ENCODE measurements around the gene TOX2.

Gene TOX2

DNA sequence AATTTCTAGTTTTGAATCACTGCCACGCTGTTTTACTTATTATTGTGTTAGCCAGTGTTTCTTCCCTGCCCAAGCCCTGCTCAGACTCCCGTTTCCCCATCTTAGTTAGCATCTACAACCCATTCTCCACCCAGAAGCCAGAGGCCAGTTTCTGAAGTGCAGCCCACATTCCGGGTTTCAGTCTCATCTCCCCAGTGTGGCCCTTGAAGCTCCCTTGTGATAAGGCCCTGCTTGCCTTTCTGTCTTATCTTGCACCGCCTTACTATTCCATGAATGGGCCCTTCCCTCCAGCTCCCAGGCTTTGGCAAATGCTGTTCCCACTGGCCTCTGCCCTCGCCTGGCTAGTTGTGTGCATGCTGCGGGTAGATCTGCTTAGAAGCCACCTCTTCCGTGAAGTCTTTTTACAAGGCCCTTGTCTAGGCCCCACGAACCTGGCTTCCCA is 41.1 kb downstream of the TOX2 start:
- no peak for DNase-seq (ENCODE audit: low read depth, low spot score)

DNA sequence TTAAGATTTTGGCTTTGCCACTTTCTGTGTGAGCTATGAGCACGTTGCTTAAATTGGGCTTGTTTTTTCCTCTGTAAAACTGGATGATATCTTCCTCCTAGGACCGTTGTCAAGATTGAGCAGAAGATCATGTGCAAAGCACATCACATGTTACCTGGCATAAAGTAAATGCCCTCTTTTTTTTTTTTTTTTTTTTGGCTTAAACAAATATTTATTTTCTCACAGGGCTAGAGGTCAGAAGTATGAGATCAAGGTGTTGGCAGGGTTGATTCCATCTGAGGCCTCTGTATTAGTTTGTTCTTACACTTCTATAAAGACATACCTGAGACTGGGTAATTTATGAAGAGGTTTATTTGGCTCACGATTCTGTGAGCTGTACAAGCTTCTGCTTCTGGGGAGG is 42.7 kb downstream of the TOX2 start:
- DNase-seq (ENCODE audit: low read depth, low spot score) = no peak

DNA sequence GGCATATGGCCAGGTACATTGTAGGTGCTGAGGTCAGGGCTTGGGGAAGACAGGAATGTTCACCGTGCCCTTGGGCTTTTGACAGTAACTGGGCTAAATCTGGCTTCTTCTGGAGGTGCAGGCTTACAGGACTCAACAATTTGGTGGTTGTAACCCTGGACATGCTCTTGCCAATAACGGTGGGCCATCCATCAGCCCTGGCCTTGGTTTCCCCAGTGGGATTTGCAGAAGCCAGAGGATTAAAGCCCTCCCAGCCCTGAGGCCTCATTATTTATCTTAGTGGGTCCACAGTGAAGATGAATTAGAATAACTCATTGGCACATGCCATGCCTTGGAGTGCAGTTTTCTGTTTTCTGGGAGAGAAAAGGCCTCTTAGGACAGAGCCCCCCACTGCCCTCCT is 44.0 kb downstream of the TOX2 start:
- DNase-seq (ENCODE audit: low read depth, low spot score) = no peak

DNA sequence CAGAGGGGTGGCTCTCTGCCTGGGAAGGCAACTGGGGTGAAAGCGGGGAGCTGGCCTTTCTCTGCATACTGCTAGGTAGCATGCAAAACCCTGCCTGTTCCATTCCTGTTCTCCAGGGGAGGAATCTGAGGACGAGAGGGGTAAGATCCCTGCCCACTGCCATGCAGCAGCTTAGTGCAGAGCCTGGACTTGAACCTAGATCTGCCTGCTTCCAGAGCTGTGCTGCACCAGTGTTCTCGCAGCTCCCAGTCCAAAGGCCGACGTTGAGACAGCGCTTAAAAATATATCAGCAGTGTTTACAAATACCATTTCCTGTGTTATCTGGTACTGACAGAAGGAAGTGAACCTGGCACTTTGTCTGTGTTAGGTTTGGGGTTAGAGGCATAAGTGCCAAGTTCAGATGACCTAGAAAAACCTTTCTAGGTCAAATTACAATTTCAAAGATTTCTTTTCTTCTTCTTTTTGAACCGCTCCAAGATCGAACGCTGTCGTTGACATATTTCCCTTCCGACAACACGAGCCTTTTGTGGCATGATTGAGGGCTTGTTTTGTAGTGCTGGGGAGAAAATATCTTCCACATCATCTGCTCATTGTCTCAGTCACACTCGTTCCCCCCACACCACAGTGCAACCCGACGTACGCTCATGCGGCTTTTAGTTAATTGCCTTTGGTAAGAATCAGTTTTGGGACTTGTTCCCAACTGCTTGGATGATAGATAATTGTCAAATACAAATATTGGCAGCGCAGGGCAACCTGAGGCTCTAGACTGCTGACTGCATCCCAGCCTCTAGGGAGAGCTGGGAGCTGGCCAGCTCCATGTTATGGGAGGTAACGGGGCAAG is 44.6 kb downstream of the TOX2 start:
- no peak for DNase-seq (ENCODE audit: low read depth, low spot score)

DNA sequence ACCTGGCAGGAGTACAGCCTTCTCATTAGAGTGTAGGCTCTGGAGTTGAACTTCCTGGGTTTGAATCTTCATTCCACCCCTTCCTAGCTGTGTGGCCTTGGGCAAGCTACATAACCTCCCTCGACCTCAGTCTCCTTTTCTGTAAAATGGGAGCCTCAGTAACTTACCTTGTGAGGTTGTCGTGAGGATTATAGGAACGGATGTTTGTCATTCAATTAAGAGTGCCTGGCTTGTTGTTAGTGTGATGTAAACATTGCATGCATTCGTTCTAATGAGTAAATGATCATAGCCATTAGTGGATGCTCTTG is 45.2 kb downstream of the TOX2 start:
- DNase-seq (ENCODE audit: low read depth, low spot score) = no peak

DNA sequence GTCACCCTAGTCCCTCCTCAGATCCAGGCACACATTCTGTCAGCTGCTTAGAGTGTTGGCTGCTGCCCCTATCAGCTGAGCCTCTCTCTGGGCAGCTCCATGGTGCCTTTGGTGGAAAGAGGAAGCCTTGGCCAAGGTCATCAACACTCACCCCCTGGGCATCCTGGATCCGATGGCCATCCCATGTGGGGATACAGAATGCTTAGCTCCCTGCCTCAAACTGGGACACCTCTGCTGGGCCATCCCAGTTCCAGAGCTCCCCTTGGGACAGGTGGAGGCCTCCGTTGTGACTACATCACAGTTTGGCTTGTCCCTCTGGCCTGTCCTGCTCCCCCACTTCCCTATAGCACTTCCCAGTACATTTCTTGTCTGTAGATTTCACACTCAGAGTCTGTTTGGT is 45.6 kb downstream of the TOX2 start:
- no peak for DNase-seq (ENCODE audit: low read depth, low spot score)

DNA sequence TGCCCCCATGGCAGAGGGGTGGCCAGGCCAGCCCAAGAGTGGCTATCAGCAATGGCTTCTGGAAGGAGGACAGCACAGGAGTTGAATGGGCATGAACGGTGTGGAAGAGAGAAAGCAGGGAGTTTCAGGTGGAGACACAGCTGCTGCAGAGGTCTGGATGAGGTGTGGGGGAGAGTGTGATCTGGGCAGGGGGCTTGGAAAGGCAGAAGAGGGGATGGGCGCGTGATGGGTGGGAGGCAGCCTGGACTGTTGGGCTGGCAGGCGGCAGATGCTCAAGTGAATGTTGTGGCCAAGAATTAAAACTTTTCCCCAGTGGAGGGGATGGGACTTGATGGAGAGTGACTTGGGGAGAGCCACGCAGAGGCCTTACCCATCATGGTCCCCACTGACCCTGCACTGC is 46.5 kb downstream of the TOX2 start:
- no peak for DNase-seq (ENCODE audit: low read depth, low spot score)

DNA sequence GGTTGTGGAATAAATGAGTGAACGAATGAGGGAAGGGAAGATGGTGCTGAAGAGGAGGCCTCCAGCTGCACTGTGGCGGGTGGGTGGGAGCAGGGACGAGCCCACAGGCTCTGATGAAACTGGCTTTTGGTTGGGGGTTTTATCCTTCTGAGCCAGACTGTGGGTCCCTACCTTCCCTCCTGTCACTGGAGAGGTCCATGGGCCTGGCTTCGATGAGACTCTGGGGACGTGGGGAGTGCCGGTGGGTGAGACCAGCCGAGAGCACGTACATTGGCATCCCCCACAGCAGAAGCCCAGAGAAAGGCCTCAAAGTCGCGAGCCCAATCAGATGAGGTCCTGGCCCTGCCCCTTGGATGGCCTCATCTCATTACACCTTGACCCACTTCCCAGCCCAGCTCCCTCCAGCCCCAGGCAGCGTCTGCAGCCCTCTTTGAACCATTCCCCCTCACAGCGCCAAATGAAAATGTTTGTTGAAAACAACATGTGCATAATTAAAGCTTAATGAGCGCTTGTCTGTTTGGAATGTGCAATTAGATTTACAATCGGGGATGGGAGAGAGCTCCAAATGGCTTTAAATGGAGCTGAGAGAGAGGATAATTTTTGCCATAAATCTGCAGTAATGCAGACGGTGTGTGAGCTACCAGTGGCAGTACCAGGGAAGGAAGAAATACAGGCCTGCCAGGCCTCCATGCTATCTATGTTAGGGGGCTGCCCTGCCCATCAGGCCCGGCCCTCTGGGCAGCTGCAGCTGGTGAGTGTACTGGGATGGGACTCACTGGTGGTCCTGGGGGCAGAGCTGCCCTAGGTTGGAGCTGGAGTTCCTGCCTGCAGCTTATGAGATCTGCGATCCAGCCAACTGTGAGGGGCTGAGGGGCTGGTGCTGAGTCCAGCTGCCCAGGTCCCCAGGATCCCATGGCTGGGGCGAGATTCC is 47.2 kb downstream of the TOX2 start:
- peak; percentile 73 for DNase-seq (ENCODE audit: low read depth, low spot score)

DNA sequence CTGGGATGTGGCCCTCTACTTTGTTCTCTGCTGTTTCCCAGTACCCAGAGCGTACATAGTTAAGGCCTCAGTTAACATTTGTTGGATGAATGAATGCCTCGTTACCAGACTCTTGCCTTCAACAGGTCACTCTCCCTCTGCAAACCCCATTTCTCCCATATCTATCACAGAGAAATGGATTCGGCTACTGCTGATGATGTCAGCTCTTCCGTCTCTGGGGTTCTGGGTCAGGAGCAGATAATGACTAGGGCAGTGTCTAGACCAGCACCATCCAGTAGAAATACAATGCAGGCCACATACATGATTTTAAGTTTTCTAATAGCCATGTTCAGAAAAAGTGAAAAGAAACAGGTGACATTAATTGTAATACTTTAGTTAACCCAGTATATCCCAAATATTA is 47.9 kb downstream of the TOX2 start:
- no peak for DNase-seq (ENCODE audit: low read depth, low spot score)

DNA sequence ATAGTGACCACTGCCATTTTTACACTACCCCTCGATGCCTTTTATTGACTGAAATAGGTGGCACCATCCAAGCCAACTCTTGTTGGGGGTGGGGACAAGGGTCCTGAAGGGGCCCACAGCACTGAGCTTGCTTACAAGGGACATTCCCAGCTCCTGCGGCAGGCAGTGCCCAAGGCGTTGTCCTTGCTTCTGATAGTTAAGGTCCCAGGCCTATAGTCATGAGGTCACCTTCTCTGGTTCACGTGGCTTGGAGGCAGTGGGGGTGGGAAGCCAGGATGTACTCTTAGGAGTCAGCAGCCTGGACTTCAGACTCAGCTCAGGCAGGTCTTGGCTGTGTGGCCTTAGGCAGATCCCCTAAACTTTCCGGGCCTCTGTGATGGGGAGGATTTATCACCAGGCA is 48.6 kb downstream of the TOX2 start:
- DNase-seq (ENCODE audit: low read depth, low spot score) = peak; percentile 64

DNA sequence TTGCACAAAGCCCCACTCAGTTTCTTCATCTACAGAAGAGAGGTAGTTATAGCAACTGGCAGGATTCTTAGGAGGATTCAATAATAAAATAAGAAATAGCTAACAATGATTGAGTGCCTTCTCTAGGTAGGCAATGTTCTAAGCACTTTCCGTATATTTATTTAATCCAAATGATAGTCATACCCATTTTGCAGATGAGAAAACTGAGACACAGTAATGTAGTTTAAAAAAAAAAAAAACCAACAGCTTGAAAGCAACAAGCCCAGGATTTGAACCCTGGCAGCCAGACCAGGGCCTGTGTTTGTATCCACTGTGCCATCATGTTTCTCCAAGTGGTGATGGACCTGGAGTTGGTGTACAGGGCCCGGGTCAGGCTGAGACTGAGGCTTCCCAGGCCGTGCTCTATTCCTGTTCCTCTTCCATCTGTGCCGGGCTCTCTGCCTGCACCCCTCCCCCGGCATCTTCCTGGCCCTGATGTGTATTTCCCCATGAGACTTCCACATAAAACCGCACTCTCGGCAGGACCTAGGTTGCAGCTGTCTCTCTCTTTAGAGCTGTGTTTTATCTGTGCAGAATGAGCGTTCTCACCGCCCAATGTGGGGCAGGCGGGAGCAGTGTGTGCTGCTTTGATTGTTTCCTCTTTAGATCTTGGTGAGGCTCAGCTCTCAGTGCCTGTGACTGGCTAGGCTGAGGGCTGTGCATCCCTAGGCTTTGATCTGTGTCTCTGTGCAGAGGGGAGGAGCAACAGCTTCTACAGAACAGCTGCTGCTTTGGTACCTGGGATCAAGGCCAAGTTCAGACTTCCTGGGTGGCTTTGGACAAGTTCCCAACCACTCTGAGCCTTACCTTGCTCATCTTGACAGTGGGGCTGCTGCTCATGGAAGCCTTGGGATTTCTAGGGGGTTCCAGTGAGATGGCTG is 49.5 kb downstream of the TOX2 start:
- DNase-seq (ENCODE audit: low read depth, low spot score) = no peak

DNA sequence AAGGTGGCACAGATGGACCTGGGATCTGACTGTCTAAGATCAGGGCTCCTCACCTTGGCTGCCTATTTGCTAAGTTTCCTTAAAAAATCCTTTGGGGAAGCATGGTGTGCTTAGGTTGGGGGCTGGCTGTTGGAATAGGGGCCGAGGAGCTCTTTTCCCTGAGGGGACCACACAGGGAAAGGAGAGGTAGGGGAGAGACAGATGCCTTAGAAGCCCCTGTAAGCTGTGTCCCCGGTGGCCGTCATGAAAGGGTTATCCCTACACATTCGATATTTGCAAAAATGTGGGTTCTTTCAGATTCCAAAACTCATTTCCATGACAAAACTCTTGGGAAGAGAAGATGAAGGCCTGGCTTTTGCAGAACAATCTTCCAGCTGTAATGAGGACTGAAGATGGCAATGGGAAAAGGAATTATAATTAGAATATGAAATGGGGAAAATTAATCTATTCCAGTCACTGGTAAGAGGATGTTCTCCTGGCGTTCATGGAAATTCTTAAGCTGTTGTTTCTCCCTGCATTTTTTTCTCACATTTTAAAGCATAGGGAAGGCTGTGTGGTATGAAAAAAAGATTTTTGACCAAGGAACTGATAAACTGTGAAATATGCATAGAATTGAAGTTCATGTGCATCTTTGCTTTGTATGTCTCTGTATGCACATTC is 53.8 kb downstream of the TOX2 start:
- no peak for DNase-seq (ENCODE audit: low read depth, low spot score)

DNA sequence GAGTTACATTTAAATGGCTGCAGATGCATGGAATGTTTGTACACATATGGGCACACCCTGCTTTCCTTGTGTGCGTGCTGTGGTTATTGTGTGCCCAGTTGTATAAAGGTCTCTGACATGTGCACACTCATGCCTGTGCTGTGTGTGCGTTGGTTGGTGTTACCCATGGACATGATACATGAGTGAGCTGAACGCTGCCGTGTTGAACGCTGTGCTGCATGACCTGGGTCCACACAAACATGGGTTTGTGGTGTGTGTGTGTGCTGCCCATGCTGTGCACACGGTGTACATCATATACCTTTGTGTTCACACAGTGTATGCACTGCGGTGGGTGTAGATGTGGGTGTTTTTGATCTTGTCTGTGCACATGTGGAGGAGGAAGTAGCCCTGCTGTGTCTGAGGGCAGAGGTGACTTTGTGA is 54.4 kb downstream of the TOX2 start:
- no peak for DNase-seq (ENCODE audit: low read depth, low spot score)

DNA sequence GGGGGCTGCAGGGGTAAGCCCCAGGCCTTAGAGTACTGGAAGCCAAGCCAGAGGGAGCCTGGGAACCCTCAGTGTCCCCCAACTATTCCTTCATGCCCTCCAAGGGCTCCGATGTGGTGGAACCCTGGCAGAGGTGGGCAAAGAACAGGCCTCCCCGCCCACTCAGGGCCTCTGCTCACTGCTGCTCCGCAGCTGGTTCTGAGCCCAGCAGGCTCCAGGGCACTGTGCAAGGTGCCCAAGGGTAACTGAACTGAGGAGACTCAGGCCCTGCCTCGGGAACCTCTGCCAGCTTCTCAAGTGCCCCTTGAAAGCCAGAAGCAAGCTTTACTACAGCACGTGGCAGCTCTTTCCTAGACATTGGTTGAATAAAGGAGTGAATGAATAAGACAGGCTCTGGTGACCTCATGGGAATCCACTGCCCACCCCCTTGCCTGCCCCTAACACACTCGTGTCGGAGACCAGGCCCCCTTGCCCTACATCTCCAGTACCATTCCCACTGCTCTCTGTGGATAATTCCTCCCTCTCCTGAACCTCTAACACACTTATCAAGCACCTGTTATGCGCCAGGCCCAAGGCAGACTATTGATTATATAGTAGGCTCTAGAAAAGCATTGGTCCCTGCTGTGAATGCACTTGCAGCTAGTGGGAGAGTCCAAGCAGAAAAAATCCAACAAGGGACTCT is 55.0 kb downstream of the TOX2 start:
- no peak for DNase-seq (ENCODE audit: low read depth, low spot score)

DNA sequence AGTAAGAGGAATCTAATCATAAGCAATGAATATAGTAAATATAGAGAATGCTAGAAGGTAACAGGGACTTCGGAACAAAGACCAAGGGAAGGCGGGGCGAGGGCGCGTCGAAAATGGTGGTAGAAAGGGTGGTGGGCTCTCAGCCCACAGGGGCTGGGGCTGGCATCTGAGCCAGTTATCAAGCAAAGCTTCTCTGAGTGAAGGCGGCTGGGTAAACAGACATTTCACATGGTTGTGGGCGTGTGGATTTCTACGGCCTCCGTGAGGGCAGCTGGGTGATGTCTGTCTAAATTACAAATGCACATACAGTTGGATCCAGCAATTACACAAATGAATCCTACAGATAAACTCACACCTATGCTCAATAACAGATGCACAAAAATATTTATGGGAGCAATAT is 56.6 kb downstream of the TOX2 start:
- DNase-seq (ENCODE audit: low read depth, low spot score) = no peak

DNA sequence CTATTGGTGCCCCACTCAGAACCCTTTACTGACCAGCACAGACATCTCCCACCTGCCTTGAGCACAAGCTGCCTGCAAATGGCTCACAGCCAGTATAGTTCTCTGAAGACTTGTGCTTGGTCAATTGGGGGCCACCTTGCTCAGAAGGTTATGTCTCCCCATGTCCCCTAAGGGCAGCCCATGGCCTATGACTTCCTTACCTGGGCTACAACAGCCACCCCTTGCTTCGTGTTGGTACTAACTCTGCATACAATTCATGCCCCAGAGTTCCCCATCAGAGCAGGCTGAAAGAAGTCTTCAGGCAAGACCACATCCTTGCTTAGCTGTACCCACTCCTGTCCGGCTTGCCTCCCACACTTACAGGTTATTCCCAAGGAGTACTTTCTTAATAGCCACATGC is 57.4 kb downstream of the TOX2 start:
- DNase-seq (ENCODE audit: low read depth, low spot score) = no peak

DNA sequence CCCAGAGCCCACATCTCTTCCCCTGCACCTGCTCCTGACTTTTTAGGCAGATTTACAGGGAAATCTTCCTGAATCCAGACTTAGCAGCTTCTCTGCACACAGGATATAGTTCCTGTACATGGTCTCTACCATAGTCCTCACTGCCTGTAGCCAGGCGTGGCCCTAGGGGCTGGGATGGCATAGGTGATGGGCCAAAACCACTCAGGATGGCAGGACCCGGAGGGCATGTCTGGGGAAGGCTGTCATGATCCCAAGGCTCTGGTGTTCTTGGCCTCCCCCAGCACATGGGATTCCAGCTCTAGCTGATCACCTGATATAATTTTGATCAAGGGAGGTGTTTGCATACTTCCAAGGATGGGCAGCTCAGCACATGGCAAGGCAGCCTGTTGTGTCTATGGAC is 58.0 kb downstream of the TOX2 start:
- no peak for DNase-seq (ENCODE audit: low read depth, low spot score)

DNA sequence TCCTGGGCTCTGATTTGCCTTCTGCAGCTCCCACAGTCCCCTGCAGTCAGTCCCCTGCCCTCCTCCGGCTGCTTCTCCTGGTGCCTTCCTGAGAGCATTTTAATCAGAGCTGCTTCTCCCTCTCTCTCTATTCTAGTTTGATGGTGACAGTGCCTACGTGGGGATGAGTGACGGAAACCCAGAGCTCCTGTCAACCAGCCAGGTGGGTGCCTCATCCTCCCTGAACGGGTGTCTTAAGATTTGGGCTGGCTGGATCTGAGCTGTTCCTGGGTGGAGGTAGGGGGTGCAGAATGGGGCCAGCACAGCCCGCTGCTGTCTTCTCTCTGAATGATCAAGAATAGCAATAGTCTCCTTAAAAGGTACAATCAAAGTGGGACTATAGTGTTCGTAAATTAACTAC is 58.6 kb downstream of the TOX2 start:
- no peak for DNase-seq (ENCODE audit: low read depth, low spot score)

DNA sequence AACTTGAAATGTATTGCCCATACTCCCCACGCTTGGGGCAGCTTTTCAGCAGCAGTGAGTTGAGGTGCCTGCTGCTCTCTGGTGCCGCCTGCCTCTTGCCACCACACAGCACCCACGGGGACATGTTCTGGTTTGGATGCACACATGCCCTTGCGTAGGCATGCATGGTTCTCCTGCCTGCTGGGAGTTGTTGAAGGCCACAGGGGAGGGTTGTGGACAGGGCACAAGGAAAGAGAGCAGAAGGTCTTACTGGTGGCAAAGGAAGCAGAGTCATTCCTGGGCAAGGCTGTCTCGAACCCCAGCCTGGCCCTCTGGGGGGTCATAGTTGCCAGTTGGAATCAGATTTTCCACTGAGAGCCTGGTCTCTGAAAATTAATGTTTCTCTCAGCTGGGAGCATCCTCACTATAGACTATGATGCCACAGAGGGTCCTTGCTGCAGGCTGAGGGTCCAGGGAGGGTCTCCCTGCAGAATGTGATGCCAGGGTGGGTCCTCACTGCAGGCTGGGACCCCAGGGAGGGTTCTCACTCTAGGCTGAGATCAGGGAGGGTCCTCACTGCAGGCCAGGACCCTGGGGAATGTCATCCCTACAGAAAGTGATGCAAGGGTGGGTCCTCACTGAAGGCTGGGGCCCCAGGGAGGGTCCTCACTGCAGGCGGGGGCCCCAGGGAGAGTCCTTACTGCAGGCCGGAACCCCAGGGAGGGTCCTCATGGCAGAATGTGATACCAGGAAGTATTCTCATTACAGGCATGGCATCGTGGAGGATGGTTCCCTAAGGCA is 59.2 kb downstream of the TOX2 start:
- no peak for DNase-seq (ENCODE audit: low read depth, low spot score)

DNA sequence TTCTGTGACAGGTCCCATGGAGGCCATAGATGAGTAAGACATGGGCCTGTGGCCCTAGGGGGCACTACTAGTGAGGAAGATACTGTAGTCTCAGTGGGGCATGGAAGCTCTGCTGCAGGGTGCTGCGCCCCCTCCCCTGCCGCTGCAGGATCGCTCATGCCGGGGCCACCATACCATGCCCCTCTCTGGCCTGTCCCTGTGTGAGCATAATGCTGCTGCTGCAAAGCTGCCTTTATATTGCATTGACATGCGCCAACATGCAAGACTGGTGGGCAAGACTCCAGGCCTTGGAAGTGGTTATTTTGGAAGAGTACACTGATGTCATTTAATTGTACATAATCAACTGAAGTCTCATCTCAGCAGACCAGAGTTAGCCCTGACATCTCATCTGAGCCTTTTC is 60.0 kb downstream of the TOX2 start:
- no peak for DNase-seq (ENCODE audit: low read depth, low spot score)
